Caco-2 (cell line): ENCODE results near the gene COG4. TPM values are rescaled to one million over a fixed set of nuclear protein-coding genes. Genes with fewer than 3 reads are reported as not detected.
A peak's percentile ranks its signal among the peaks of the same experiment; 100 is the strongest.

Experiments
- BruUV-seq: library from RNA; stranded (reverse); fragments of 400-500 nt; replicated peaks from 2 replicates; lab custom pipeline; 2021; lab: Mats Ljungman, UMichigan
- CTCF ChIA-PET: fragments of 300-600 bp; sonication (Branson Sonifier 250); formaldehyde crosslinking; loops from one replicate; lab custom pipeline; 2022; ENCODE audit warnings: antibody characterized with exemption; lab: Charles Lee
- POLR2A ChIA-PET: fragments of 300-600 bp; sonication (Branson Sonifier 250); formaldehyde crosslinking; loops from one replicate; lab custom pipeline; 2022; ENCODE audit warnings: antibody characterized with exemption; lab: Charles Lee
- DNase-seq, 2 experiments: peaks; one replicate each; pipeline versions ENCODE4 v3.0.0 to v3.0.0-alpha.2; 2020 to 2022
- H3K27me3 ChIP-seq: replicated peaks from 2 replicates; pipeline ENCODE4 v1.6.0; 2011; ENCODE audit warnings: low read length; ENCODE audit not compliant: control insufficient read depth, insufficient read depth
- H3K36me3 ChIP-seq: 2 replicates; pipeline ENCODE4 v1.5.1; 2011; ENCODE audit warnings: low read length; ENCODE audit not compliant: control insufficient read depth, insufficient read depth
- H3K4me1 ChIP-seq: fragments of 250-450 bp; sonication (Bioruptor Pico); 2 replicates; pipeline ENCODE4 v1.5.1; 2020; ENCODE audit warnings: mild to moderate bottlenecking
- H3K4me3 ChIP-seq: 2 replicates; pipeline ENCODE4 v1.5.1; 2011; ENCODE audit warnings: low read depth, mild to moderate bottlenecking, control low read depth, low read length
- H3K9me3 ChIP-seq: fragments of 250-450 bp; sonication (Bioruptor Pico); 2 replicates; pipeline ENCODE4 v1.5.1; 2020; ENCODE audit warnings: mild to moderate bottlenecking, moderate library complexity
- H3K27ac Mint-ChIP-seq: one replicate; pipeline ENCODE4 v1.8.0; 2022; ENCODE audit warnings: mixed read lengths; ENCODE audit not compliant: unreplicated experiment
- H3K27me3 Mint-ChIP-seq: one replicate; pipeline ENCODE4 v1.8.0; 2022; ENCODE audit warnings: mixed read lengths; ENCODE audit not compliant: insufficient read depth, unreplicated experiment
- H3K36me3 Mint-ChIP-seq: one replicate; pipeline ENCODE4 v1.8.0; 2022; ENCODE audit warnings: mild to moderate bottlenecking, mixed read lengths; ENCODE audit not compliant: insufficient read depth, unreplicated experiment
- H3K4me1 Mint-ChIP-seq: one replicate; pipeline ENCODE4 v1.8.0; 2022; ENCODE audit warnings: low read depth, mixed read lengths; ENCODE audit not compliant: unreplicated experiment
- H3K4me3 Mint-ChIP-seq: one replicate; pipeline ENCODE4 v1.8.0; 2022; ENCODE audit warnings: mild to moderate bottlenecking, moderate library complexity, mixed read lengths; ENCODE audit not compliant: unreplicated experiment
- H3K9me3 Mint-ChIP-seq: one replicate; pipeline ENCODE4 v1.8.0; 2022; ENCODE audit warnings: mixed read lengths; ENCODE audit not compliant: unreplicated experiment
- CTCF ChIP-seq, 2 experiments: fragments of 200-600 bp in 1 of 2; IDR thresholded peaks; 1 replicate in 1 of 2; 2 replicates in 1 of 2; pipeline versions ENCODE4 v1.5.1 to v1.8.0; 2011 to 2022; ENCODE audit warnings: antibody characterized with exemption in 1 of 2, control low read depth in 1 of 2, inconsistent platforms in 1 of 2, low read depth in 1 of 2, low read length in 1 of 2, mild to moderate bottlenecking in 1 of 2, moderate library complexity in 1 of 2; ENCODE audit not compliant: insufficient read depth in 1 of 2, severe bottlenecking in 1 of 2, unreplicated experiment in 1 of 2
- intact Hi-C: fragments of 100-400 bp; cut with micrococcal nuclease; formaldehyde crosslinking; loops from one replicate; pipeline ENCODE4 v1.10.0; 2022; ENCODE audit not compliant: unreplicated experiment
- total RNA-seq: library from RNA; stranded (reverse); gene quantifications from 2 replicates; pipeline ENCODE4 v1.2.3, GENCODE V29; 2022

Gene COG4
- total RNA-seq, 1 experiment from 2014 or later: 88.5 TPM

GRCh38 chr16:70454222-70455034 lies 68.9 kb downstream of the COG4 start, which contains the start of gene FCSK:
FCSK (plus strand) TSS chr16:70454595; CDS start chr16:70463191, 8,596 bp downstream.
- ChIA-PET POLR2A (interaction anchor here (0.6 to 2.1 kb wide), 9 partner anchors 15 to 166 kb away, joined by 3 to 39 read pairs (median 4); partner anchors contain the start of gene DDX19A), CTCF (interaction anchor here (0.5 to 2.7 kb wide), 12 partner anchors 11 to 1183 kb away, joined by 3 to 11 read pairs (median 4); partner anchors contain the start of genes MARVELD3 and ST3GAL2)
- intact Hi-C loops: loop anchor here (1.0 to 2.0 kb wide), 3 partner anchors 15 to 74 kb away; partner anchors contain the start of gene ST3GAL2
- Mint-ChIP-seq H3K4me1 (peaks cover 6% of the 10 kb centered on the region), H3K27me3 (no peaks in the 10 kb centered on the region), H3K4me3 (peak within 1 kb of the TSS; percentile 89), H3K9me3 (no peaks in the 10 kb centered on the region), H3K27ac (peak within 1 kb of the TSS; percentile 97), H3K36me3 (no peaks in the 10 kb centered on the region)
- BruUV-seq: no TSS peak
- peak; percentile 87 to 90 for DNase-seq
- H3K27me3 ChIP-seq: no peaks in the 10 kb centered on the region
- no peaks in the 10 kb centered on the region for H3K9me3 ChIP-seq
- peak; percentile 24 to 36 for TF ChIP-seq CTCF (IDR thresholded peaks at IDR 0.05; ENCODE audit: insufficient read depth in 1 of 2, low read depth in 1 of 2, low read length in 1 of 2, severe bottlenecking in 1 of 2, unreplicated experiment in 1 of 2)
- H3K4me3 ChIP-seq: peak within 1 kb of the TSS; percentile 79
- H3K36me3 ChIP-seq: no peaks in the 10 kb centered on the region
- peaks cover 11% of the 10 kb centered on the region for H3K4me1 ChIP-seq

- ChIA-PET POLR2A (interaction anchor here (0.6 to 2.1 kb wide), 10 partner anchors 14 to 165 kb away, joined by 3 to 39 read pairs (median 4); partner anchors contain the start of genes COG4 and DDX19A), CTCF (interaction anchor here (0.5 to 2.7 kb wide), 10 partner anchors 14 to 1184 kb away, joined by 3 to 11 read pairs (median 4); partner anchors contain the start of genes MARVELD3 and ST3GAL2)
- intact Hi-C loops: loop anchor here (1.0 to 2.0 kb wide), 3 partner anchors 15 to 73 kb away; partner anchors contain the start of gene ST3GAL2
- H3K4me1 Mint-ChIP-seq: peaks cover 6% of the 10 kb centered on the region
- H3K9me3 Mint-ChIP-seq: no peaks in the 10 kb centered on the region
- no peaks in the 10 kb centered on the region for H3K36me3 ChIP-seq
- no TSS peak for BruUV-seq
- H3K4me1 ChIP-seq: peaks cover 11% of the 10 kb centered on the region
- DNase-seq: peak in 1 of 2 experiments; percentile 55
- TF ChIP-seq CTCF (IDR thresholded peaks at IDR 0.05; ENCODE audit: insufficient read depth in 1 of 2, low read depth in 1 of 2, low read length in 1 of 2, severe bottlenecking in 1 of 2, unreplicated experiment in 1 of 2): no peak
- peak overlapping the region; percentile 97 for H3K27ac Mint-ChIP-seq
- no peaks in the 10 kb centered on the region for H3K27me3 Mint-ChIP-seq
- peak overlapping the region; percentile 89 for H3K4me3 Mint-ChIP-seq
- H3K27me3 ChIP-seq: no peaks in the 10 kb centered on the region
- H3K36me3 Mint-ChIP-seq: no peaks in the 10 kb centered on the region
- H3K9me3 ChIP-seq: no peaks in the 10 kb centered on the region
- H3K4me3 ChIP-seq: peak overlapping the region; percentile 79
These were observed 69.5 kb downstream of the COG4 start for GRCh38 chr16:70453892-70454221.
